ENCODE measurements around the gene FAM169A.

DNA sequence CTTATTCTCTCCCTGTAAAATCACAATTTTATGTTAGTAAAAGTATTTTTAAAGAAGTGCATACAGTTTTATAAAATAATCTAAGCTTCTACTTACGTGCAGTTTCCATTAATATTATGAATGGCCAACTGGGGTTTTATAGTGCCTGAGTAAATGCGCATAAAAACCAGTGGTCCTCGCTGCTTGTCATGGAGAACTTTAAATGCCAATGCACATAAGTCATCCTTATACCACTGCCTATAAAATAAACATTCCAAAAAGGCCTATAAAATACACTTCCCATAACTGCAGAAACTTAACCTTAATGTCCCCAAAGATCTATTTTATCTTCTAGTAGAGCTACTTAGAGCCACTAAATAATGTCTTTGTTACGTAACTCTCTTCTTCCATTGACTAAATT lies 127.8 kb downstream of the FAM169A start:
- TF ChIP-seq POLR2A (IDR thresholded peaks at IDR 0.05) (no peak), POLR2AphosphoS5 (IDR thresholded peaks at IDR 0.05) (no peak), EP300 (IDR thresholded peaks at IDR 0.05) (no peak)
- TF ChIP-seq, protein P1, sequence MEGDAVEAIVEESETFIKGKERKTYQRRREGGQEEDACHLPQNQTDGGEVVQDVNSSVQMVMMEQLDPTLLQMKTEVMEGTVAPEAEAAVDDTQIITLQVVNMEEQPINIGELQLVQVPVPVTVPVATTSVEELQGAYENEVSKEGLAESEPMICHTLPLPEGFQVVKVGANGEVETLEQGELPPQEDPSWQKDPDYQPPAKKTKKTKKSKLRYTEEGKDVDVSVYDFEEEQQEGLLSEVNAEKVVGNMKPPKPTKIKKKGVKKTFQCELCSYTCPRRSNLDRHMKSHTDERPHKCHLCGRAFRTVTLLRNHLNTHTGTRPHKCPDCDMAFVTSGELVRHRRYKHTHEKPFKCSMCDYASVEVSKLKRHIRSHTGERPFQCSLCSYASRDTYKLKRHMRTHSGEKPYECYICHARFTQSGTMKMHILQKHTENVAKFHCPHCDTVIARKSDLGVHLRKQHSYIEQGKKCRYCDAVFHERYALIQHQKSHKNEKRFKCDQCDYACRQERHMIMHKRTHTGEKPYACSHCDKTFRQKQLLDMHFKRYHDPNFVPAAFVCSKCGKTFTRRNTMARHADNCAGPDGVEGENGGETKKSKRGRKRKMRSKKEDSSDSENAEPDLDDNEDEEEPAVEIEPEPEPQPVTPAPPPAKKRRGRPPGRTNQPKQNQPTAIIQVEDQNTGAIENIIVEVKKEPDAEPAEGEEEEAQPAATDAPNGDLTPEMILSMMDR (IDR thresholded peaks at IDR 0.05): no peak
